ENCODE measurements around the gene MRM2.

DNA sequence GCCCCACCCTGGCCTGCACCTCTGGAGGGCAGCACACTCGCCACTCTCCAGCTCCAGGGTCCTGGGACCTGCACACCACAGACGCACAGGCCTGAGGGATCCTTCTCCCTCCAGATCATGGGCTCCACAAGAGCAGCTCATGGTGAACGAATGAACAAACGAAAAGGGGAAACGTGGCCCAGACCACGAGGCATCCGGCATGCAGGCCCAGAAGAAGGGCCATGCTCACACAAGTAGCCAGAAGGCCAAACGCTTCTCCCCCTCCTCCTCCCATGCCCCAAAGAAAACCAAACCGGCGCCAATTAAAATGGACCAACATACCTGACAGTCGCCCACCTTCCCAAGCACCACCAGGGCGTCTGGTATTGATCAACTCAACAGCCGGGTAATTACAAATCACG lies 39.6 kb downstream of the MRM2 start:
- TF ChIP-seq CTCF (conservative IDR thresholded peaks at IDR 0.05 in 1 of 2, IDR thresholded peaks at IDR 0.05 in 1 of 2; ENCODE audit: low read depth in 1 of 2, low read length in 2 of 2) (no peak), EZH2 (IDR thresholded peaks at IDR 0.05; ENCODE audit: low read length, missing control alignments) (no peak)
